HG03135 (cell line): ENCODE data around the gene KIRREL3.
A peak's percentile ranks its signal among the peaks of the same experiment; 100 is the strongest.

Source experiments
- ATAC-seq: cut with Tn5 transposase; IDR thresholded peaks from one replicate; pipeline ENCODE4 v1.9.1; 2021; ENCODE audit warnings: mild to moderate bottlenecking, moderate library complexity; ENCODE audit not compliant: unreplicated experiment

Gene KIRREL3

DNA sequence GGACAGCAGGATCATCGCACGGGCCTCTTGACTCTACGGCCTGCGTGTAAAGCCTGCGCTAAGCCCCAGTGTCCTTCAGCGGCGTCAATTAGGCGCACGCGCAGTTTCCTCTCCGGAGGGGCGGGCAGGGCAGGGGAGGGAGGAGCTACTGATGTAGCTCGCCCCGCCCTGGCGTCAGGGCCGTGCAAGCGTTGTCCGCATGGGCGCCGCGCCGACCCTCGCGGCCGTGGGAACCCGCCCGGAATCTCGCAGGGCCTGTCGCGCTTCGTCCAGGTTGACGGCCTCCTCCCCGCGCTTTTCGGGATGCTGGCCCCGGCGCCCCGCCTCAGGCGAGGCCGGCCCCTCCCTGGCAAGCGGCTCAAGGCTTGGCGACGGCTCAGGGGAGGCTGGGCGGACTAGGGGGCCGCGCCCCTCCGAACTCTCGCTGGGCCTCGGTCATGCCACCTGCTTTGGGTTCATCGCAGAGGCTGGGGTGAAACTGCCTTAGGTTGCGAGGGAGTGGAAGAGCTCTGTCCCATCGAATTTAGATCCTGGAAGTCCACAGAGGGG, 584.0 kb downstream of the KIRREL3 start:
- ATAC-seq: peak; percentile 87

DNA sequence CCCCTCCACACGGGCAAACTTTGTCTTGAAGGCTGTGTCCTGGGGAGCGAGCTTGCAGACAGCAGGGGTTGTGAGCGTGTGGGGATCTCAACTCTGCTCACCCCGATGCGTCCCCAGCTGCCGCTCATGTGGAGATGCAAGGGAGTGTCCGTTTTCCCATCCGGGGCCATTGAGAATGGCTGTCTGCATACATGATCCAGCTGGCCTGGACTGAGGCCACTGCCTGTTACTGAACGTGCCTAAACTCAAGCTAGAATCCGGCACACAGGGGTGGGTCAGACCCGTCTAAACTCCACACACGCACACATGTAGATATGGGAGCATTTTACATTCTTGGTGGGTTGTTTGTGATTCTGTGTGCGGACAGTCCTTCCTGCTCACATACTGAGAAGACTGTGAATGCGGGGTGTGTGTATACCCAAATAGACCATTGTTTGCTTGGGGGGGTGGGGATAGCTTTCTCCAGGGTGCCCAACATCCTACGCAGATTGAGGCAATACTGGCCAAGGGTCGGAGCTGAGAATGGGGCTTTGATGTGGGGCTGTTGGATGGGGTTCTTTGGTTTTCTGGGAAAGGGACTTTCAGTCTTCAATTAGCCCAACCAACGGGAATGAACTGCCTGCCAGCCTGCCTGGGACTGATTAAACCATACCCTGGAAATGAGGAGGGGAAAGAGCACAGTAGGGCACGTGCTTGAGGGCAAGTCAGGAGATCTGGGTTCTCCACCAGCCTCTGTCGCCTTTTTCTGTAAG, 584.7 kb downstream of the KIRREL3 start:
- ATAC-seq: no peak

DNA sequence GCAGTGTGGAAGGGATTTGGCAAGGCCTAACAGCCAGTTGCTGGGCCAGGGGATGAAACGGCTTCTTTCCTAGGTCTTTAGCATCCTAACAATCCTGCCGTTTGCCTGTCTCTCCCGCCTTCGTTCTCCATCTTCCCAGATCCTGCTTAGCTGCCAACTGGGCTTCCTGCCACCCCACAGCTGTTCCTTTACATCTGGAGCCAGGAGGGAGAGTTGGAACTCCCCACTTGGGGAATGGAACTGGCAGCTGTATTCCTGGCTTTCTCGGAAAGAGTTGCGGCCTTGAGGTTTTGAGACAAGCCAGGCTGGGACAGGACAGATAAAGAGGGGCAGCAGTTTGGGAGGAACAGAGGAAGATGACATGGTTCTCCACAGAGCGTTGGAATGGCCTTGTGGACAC, 585.4 kb downstream of the KIRREL3 start:
- no peak for ATAC-seq

DNA sequence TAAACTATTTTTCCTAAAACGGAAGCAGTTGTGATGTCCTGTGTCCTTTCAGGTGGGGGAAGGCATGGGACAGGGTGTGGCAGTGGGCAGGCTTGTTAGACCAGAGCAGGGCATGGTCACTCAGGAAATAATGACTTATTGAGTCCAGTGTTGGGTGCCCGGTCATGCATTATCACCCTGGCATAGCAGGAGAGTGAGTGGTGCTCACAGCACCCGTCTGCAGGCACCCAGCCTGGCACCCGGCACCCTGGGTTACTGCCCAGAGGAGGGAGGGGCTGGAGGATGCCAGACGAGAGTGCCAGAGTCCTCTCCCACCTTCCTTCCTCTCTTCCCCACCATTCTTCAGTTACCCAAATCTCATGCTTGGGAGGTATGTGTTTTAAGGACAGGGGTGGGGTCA, 586.0 kb downstream of the KIRREL3 start:
- ATAC-seq: no peak

DNA sequence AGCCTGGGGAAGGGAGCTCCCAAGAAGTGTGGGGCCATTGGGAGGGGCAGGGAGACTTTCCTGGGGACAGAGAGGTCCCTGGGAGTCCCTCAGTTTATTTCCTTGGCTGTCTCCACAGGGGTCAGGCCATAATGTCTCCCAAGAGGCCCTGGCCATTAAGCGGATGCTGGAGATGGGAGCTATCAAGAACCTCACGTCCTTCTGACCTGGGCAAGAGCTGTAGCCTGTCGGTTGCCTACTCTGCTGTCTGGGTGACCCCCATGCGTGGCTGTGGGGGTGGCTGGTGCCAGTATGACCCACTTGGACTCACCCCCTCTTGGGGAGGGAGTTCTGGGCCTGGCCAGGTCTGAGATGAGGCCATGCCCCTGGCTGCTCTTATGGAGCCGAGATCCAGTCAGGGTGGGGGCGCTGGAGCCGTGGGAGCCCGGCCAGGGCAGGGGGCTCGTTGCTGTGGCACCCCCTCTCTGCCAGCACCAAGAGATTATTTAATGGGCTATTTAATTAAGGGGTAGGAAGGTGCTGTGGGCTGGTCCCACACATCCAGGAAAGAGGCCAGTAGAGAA, 586.6 kb downstream of the KIRREL3 start:
- ATAC-seq: no peak

DNA sequence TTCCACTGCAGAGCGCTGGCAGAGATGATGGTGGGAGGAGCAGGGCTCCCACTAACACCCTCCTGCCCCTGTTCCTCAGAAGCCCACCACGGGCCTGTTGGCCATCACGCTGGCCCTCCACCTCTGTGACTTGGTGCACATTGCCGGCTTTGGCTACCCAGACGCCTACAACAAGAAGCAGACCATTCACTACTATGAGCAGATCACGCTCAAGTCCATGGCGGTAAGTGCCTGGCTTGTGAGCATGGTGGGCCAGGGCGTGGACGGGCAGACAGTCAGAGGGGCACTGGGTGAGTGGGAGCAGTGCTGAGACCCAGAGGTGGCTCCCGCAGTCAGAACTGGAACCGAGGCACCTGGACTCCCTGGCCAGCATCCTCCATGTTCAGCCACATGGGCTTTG, 587.1 kb downstream of the KIRREL3 start:
- ATAC-seq: no peak

DNA sequence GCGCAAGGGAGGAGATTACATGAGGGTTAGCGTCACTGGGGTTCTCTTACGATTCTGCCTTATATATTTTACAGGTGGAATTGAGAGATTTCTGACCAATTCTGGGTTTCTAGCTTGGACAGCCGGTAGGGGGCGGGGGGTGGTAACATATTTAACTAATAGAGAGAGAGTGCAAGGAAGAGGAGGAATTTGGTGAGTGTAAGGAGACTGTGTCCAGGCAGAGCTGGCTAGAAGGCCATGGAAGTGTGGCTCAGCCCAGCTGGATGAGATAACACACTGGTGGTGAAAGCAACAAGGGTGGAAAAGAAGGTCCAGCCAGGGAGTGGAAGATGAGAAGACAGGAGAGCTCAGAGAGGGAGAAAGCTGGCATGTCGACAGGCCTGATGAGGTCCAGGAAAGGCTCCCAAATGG, 588.6 kb downstream of the KIRREL3 start:
- ATAC-seq: no peak

DNA sequence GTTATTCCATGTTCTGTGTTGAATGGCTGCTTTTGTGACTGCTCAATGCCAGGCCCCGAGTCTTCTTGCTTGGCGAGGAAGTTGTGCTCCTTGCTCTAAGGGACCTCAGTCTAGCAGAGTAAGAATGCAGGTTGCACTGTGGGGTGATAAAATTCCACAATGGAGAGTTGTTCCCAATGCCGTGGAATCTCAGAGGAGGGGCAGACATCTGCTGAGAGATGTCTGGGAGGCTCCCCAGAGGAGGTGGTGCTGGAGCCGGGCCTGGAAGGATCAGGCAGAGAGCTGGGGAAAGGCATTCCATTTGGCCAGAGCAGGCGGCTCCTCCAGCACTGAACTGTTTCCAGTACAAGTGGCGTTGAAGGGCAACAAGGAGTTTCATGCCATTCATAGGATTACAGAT, 589.9 kb downstream of the KIRREL3 start:
- no peak for ATAC-seq

DNA sequence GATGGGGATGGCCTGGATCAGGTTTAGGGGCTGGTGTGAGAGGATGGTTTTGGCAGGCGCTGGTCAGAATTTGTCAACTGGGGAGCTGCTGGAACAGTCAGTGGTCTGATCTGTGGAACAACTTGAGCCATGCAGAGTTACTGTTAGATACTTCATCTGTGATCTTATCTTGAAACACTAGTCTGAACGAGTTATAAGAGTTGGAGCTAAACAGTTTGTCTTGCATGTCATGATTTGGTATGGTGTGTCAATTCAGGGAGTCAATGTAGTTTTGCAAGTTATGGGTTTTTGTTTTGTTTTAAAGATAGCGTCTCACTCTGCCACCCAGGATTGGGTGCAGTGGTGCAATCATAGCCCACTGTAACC, 591.0 kb downstream of the KIRREL3 start:
- no peak for ATAC-seq

DNA sequence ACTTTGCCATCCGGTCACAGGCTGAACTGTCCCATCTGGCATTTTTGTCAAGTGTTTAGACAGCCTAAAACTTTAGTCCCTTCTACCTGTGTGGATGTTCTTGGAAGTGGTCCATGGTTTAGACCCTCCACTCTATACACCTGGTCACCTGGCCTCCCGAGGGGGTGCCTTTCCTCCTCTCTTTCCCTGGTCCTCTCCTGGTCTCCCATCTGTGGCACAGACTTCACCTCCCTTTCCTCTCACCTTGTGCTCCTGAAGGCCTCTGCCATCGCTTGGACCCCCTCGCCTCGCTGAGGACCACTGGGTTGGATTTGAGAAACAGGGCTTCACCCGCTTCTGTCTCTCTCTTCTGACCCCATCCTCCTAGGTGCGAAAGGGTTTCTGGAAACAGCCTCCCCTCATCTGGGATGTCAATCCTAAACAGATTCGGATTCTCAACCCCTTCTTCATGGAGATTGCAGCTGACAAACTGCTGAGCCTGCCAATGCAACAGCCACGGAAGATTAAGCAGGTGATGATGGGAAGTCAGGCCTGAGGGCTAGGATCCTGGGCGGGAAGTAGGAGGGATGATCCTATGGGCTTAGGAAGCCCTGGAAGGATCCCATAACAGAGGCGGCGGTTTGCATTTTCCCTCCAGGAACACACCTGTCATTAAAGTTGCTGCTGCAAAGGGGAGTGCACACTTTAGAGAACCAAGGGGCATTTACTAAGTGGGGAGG, 591.5 kb downstream of the KIRREL3 start:
- ATAC-seq: no peak

DNA sequence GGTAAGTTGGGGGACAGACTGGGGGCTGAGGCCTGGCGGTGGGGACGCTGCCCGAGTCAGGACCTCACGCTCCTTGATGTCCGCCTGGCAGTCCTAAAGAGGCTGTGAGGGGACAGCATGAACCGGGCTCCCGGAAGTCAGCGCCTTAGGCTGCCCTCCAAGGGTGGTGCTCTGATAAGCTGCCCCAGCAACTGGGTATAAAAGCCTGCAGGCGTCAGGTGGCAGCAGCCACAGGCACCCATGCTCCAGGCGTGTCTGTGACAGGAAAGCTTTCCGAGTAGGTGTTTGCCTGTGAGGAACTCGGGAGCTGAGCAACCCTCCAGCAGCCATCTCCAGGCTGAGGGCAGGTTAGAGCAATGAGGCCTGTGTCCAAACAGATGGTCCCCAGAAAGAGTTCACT, 592.1 kb downstream of the KIRREL3 start:
- no peak for ATAC-seq

DNA sequence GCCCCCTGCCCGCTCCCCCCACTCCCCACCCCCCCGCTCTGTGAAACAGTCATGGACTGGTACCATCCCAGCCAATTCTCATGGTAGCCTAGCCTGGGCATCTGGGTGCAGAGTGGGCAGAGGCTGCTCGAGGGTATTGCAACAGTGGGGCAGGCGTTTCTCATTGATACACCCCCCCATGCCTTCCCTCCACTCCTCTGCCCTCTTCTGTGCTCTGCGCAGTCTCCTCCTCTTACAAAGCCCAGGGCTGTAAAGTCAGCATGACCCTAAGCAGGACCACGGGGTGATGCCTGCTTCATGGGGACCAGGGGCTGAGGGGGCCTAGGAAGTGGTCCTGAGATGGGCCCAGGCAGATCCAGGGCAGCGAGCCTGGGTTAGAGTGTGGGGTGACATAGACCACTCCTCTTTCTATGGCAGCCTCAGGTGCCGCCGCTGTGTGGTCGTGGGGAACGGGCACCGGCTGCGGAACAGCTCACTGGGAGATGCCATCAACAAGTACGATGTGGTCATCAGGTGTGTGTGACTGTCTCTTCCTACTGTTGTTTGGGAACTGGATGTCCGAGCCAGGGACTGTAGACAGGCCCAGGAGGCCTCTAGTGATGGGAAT, 592.8 kb downstream of the KIRREL3 start:
- ATAC-seq: no peak

DNA sequence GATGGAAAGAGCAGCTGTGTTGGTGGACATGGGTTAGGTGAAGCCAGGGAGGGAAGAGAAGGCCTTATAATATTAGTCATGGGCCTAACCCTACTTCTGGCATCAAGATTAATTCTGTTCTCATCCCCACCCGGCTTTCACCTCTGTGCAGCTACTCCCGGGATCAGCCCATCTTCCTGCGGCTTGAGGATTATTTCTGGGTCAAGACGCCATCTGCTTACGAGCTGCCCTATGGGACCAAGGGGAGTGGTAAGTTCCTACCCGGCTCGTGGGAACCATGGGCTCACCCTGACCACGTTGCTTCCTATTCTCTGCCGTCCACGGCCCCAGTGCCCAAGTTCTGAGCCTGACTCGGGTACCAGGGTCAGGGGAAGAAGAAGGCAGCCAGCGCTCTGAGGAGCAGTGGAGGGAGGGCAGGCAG, 593.5 kb downstream of the KIRREL3 start:
- ATAC-seq: no peak

DNA sequence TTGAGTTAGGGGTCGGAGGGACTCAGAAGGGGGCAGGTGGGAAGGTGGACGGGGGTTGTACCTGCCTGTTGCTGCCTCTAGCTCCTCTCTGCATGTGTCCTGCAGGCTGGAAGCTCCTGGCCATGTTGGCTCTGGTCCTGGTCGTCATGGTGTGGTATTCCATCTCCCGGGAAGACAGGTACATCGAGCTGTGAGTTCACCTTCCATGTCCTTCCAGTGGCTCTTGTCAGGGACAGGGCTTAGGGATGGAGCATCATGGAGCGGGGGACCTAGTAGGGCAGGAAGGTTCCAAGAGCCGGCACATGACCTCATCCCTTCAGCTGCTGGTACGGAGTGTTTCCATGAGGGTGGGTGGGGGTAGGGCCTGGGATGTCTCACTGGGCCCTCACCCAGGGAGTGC, 594.2 kb downstream of the KIRREL3 start:
- no peak for ATAC-seq

DNA sequence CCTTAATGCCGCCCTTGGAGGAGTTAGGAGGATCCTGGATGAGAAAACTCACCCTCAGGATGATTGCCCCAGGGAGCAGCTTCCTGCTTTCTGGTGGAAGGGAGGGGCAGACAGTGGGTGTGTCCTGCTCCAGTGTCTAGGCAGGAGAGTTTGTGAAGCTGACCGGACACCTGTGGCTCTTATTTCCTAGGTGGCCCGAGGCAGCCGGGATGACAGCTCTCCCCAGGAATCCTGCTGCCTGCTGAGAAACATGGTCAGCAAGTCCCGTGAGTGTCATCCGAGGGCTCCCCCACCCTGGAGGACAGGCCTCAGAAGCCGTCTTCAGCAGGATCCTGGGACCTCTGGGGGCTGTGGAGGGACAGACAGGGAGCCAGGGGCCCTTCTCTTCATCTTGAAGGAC, 594.7 kb downstream of the KIRREL3 start:
- no peak for ATAC-seq

DNA sequence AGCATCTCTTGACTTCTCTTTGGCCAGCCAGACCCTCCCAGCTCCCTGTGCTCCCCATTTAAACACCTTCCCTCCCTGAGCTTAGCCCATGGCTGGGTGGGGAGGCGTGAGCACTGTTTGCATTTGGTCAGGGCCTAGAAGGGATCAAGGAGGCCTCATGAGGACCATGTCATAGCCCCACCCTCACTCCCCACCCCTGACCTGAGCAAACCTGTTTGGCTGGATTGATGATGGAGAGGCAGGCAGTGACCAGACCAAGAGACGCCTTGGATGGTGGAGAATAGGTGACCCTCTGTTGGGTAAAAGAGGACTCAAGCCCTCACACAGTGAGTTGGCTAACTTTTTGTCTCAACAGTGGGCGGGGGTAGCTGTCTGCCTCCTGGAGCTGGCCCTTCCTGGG, 595.2 kb downstream of the KIRREL3 start:
- ATAC-seq: no peak

DNA sequence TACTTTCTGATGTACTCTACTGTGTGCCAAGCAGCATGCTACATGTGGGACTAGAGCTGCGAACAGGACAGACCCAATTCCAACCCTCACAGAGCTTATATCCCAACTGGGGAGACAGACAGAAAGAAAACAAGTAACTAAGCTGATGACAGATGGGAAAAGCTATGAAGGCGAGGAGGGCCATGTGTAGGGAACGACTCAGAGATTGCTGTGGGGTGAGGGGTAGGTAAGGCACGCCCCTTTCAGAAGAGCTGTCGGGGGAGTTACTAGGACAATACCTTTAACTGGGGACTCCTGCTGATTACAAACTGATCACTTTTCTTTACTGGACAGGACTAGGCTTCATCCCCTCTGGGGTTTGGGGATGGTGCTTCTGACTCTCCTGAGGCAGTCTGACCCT, 596.2 kb downstream of the KIRREL3 start:
- no peak for ATAC-seq

DNA sequence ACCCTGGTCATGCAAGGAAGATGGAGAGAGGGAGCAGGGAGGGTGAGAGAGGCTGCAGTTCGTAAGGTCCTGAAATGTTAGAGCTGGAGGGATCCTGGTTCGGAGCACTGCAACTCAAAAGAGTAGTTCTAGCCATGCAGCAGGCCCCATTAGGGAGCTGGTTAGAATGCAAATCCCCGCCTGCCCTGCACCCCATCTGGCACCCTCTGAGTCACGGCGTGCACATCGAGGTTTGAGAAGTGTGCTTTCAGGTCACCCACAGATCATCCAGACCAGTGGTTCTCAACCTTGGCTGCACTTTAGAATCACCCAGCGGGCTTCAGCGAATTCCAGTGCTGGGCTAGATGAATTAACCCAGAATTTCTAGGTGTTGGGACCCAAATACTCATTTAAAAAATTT, 596.9 kb downstream of the KIRREL3 start:
- ATAC-seq: peak; percentile 94

DNA sequence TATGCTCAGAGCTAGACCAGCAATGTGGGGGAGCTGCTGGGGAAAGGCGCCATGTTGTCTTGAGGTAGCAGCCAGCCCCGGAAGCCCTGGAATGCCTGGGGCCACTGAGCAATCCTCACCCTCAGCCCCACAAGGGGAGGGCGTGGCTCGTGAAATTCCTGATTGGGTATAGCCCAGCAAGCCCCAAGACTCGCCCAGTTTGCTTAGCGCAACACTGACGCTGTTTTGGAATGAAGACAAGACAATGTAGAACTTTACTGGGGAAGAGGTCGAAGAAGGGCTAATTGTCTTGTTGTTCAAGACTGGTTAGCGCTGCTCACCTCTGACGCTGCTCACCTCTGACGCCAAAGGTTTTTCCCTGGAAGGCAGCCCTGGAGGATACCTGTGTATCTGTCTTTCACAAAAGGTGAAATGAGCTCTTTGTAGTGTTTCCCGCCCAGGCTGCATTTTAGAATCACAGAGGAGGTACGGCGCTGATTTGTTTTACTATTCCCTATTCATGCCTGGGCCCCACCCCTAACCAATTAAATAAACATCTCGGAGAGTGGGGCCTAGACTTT, 597.5 kb downstream of the KIRREL3 start:
- ATAC-seq: no peak

DNA sequence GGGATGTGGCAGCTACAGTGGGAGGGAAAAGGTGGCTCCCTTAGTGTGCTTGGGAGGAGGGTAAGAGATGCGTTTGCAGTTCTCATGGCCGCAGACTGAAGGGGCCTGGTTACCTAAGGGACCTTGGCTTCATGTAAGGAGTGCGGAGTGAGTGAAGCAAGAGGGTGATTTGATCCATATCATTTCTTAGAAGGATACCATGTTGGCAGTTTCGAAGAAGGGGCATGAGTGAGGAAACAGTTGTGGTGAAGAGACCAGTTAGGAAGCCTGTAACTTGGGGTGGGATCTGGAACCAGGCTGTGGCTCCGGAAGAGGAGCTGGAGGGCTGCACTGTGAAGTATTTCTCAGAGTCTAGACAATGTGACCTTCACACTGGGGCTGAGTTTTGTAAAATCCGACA, 600.1 kb downstream of the KIRREL3 start:
- ATAC-seq: no peak

DNA sequence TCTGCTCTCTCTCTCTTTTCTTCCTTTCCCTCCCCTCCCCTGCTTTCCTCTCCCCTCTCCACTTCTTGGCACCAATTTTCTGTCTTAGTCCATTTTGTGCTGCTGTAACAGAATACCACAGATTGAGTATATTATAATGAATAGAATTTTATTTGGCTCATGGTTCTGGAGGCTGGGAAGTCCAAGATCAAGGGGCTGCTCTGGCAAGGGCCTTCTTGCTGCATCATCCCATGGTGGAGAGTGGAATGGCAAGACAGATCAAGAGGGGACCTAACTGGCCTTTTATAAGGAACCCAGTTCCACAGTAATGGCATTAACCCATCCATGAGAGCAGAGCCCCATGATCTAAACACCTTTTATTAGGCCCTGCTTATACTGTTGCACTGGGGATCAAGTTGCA, 600.6 kb downstream of the KIRREL3 start:
- ATAC-seq: no peak
